ENCODE data around the gene CYP4F11. TPM values are rescaled to one million over a fixed set of nuclear protein-coding genes. Genes with fewer than 3 reads are reported as not detected.

CYP4F11 gene
- total and polyA plus RNA-seq, 2 of the 13 experiments (the other 11 are each of a cell fraction or from before 2014, with no cell fraction given): 7.8 to 8.4 TPM

- FAIRE-seq (no peak), DNase-seq (ENCODE audit: low spot score) (no peak), ATAC-seq (no peak)
- H4K20me1 ChIP-seq (ENCODE audit: insufficient read depth, low read length): no peaks in the 10 kb centered on the region
- TF ChIP-seq ZNF34 (CRISPR knock-in tag; IDR thresholded peaks at IDR 0.05; ENCODE audit: borderline replicate concordance): no peak
- no peak for TF ChIP-seq ZNF331 (CRISPR knock-in tag; IDR thresholded peaks at IDR 0.05)
- no peak for TF ChIP-seq FOXJ3 (CRISPR knock-in tag; IDR thresholded peaks at IDR 0.05; ENCODE audit: borderline replicate concordance)
- no peak for TF ChIP-seq RBFOX2 (IDR thresholded peaks at IDR 0.05; ENCODE audit: low read depth, low read length)
- TF ChIP-seq ZNF746 (CRISPR knock-in tag; IDR thresholded peaks at IDR 0.05): no peak
- TF ChIP-seq ZNF562 (CRISPR knock-in tag; IDR thresholded peaks at IDR 0.05; ENCODE audit: borderline replicate concordance): no peak
- no peak for TF ChIP-seq MLXIP (CRISPR knock-in tag; IDR thresholded peaks at IDR 0.05; ENCODE audit: borderline replicate concordance)
- no peak for TF ChIP-seq NPAS2 (CRISPR knock-in tag; IDR thresholded peaks at IDR 0.05; ENCODE audit: borderline replicate concordance)
- TF ChIP-seq SOX5 (CRISPR knock-in tag; IDR thresholded peaks at IDR 0.05; ENCODE audit: borderline replicate concordance): no peak
- TF ChIP-seq RFXAP (CRISPR knock-in tag; IDR thresholded peaks at IDR 0.05; ENCODE audit: borderline replicate concordance): no peak
- TF ChIP-seq ARID2 (CRISPR knock-in tag; IDR thresholded peaks at IDR 0.05; ENCODE audit: borderline replicate concordance): no peak
- TF ChIP-seq SYNCRIP (IDR thresholded peaks at IDR 0.05; ENCODE audit: insufficient read depth, low read depth, low read length): no peak
- no peak for TF ChIP-seq ZZZ3 (CRISPR knock-in tag; IDR thresholded peaks at IDR 0.05; ENCODE audit: borderline replicate concordance)
- no peak for TF ChIP-seq SALL2 (CRISPR knock-in tag; IDR thresholded peaks at IDR 0.05)
- no peak for TF ChIP-seq ZNF513 (CRISPR knock-in tag; conservative IDR thresholded peaks at IDR 0.05)
- no peak for TF ChIP-seq ONECUT2 (CRISPR knock-in tag; IDR thresholded peaks at IDR 0.05)
- no peak for TF ChIP-seq ZNF260 (CRISPR knock-in tag; IDR thresholded peaks at IDR 0.05; ENCODE audit: borderline replicate concordance, low read depth)
- H3K4me3 ChIP-seq (replicated peaks in 1 of 3; ENCODE audit: insufficient read depth in 1 of 3, low read depth in 2 of 3, low read length in 3 of 3): no peak overlapping the region
- H3K9me3 ChIP-seq (ENCODE audit: low read length): no peaks in the 10 kb centered on the region
- 2% methylated on average over 2 of the region's 2 CpGs for WGBS (ENCODE audit: low lambda C conversion rate)
- H3K36me3 ChIP-seq (replicated peaks in 1 of 2; ENCODE audit: control insufficient read depth in 1 of 2, insufficient read depth in 2 of 2, low read length in 2 of 2): no peaks in the 10 kb centered on the region
- no peak overlapping the region for H3K4me2 ChIP-seq (ENCODE audit: low read depth, low read length)
- ChIA-PET CTCF (ENCODE audit: low intra/inter-chr PET ratio, low total read pairs) (no interaction called here), POLR2A (no interaction called here)
- BruUV-seq (replicated peaks): no TSS peak
- H3K4me1 ChIP-seq (ENCODE audit: insufficient read depth, low read length): peaks cover 16% of the 10 kb centered on the region; the same call in 1 of the 2 replicates
- no peak overlapping the region for H3K27ac ChIP-seq (ENCODE audit: extremely low read length, insufficient read depth, low read length)
- H3K9ac ChIP-seq (ENCODE audit: insufficient read depth, low read depth, low read length): no peak overlapping the region
- intact Hi-C loops (cut with micrococcal nuclease; ENCODE audit: unreplicated experiment) (no loop called here), in situ Hi-C loops (cut with HindIII; ENCODE audit: extremely low pct_ligation_motif_present, low pct_unique_long_range_greater_than_20kb) (no loop called here)
- H3K79me2 ChIP-seq (ENCODE audit: insufficient read depth, low read length): no peaks in the 10 kb centered on the region
- no peaks in the 10 kb centered on the region for H3K27me3 ChIP-seq (ENCODE audit: control insufficient read depth in 1 of 2, insufficient read depth in 2 of 2, low read length in 2 of 2)
- no peak overlapping the region for H2AFZ ChIP-seq (ENCODE audit: low read length)
Measured at GRCh38 chr19:15964231-15964630, 29.9 kb upstream of the CYP4F11 start.

Measured in HepG2 (cell line).